Measurements from ENCODE around the gene LCMT2. TPM values are rescaled to one million over a fixed set of nuclear protein-coding genes. Genes with fewer than 3 reads are reported as not detected.
A peak's percentile ranks its signal among the peaks of the same experiment; 100 is the strongest.
"Not testable (repeated sequence)": the region's sequence is repeated elsewhere in the genome, so short reads cannot be mapped to it uniquely, and the experiment has no call there.

Gene LCMT2
- total RNA-seq, 2 experiments from 2014 or later = 8.9 to 9.5 TPM

DNA sequence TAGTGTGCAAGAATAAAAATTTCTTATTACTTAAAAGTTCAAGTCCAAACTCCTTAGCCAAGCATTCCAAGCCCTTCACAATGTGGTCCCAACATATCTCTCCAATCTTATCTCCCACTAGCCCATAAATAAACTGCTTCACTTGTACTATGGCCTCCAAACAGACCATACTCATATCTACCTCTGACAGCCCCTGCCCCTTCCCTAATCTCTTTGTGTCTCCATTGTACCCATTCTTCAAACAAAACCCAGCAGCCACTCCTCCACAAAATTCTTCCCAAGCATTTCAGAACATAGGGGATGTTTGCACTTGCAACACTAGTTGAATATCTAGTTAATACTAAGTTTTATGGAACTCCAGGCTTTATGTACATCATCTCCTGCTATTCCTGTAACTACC, 30.5 kb downstream of the LCMT2 start:
- ChIA-PET POLR2A (no interaction called here), CTCF (interaction anchor here (1.0 to 1.5 kb wide), 2 partner anchors 14 to 75 kb away, joined by 4 read pairs; no protein-coding TSS in a partner anchor)
- H3K9me3 Mint-ChIP-seq = no peaks in the 10 kb centered on the region
- H3K36me3 Mint-ChIP-seq (ENCODE audit: low read depth) = no peaks in the 10 kb centered on the region
- H3K27ac Mint-ChIP-seq = no peak overlapping the region
- peaks cover 28% of the 10 kb centered on the region for H3K27me3 Mint-ChIP-seq
- no peaks in the 10 kb centered on the region for H3K4me1 Mint-ChIP-seq
- no peak overlapping the region for H3K4me3 Mint-ChIP-seq
- no peak for DNase-seq

GRCh38 chr15:43299411-43299810, 31.0 kb downstream of the LCMT2 start:
- POLR2A ChIA-PET = no interaction called here
- H3K27ac Mint-ChIP-seq = no peak overlapping the region
- H3K27me3 Mint-ChIP-seq = peaks cover 30% of the 10 kb centered on the region
- CTCF ChIA-PET = interaction anchor here (1.0 to 1.5 kb wide), 2 partner anchors 14 to 74 kb away, joined by 4 read pairs; no protein-coding TSS in a partner anchor
- no peak overlapping the region for H3K4me3 Mint-ChIP-seq
- H3K4me1 Mint-ChIP-seq = no peaks in the 10 kb centered on the region
- no peaks in the 10 kb centered on the region for H3K36me3 Mint-ChIP-seq (ENCODE audit: low read depth)
- no peak for DNase-seq
- H3K9me3 Mint-ChIP-seq = no peaks in the 10 kb centered on the region

GRCh38 chr15:43294091-43294706, 36.2 kb downstream of the LCMT2 start:
- POLR2A ChIA-PET = no interaction called here
- Mint-ChIP-seq H3K27me3 (peaks cover 46% of the 10 kb centered on the region), H3K27ac (no peak overlapping the region), H3K9me3 (no peaks in the 10 kb centered on the region), H3K4me1 (no peaks in the 10 kb centered on the region), H3K4me3 (no peak overlapping the region), H3K36me3 (ENCODE audit: low read depth) (no peaks in the 10 kb centered on the region)
- no peak for DNase-seq
- CTCF ChIA-PET = interaction anchor here (1.0 kb wide), 1 partner anchor 90 kb away, joined by 3 read pairs; no protein-coding TSS in a partner anchor

GRCh38 chr15:43293432-43293831, 36.9 kb downstream of the LCMT2 start:
- Mint-ChIP-seq H3K4me3 (no peak overlapping the region), H3K27me3 (peaks cover 46% of the 10 kb centered on the region), H3K36me3 (ENCODE audit: low read depth) (no peaks in the 10 kb centered on the region), H3K27ac (no peak overlapping the region), H3K9me3 (no peaks in the 10 kb centered on the region), H3K4me1 (no peaks in the 10 kb centered on the region)
- POLR2A ChIA-PET = interaction anchor here (0.6 kb wide), 1 partner anchor 139 kb away, joined by 3 read pairs; no protein-coding TSS in a partner anchor
- CTCF ChIA-PET = no interaction called here
- no peak for DNase-seq

- no peak overlapping the region for H3K4me3 Mint-ChIP-seq
- POLR2A ChIA-PET = no interaction called here
- peaks cover 51% of the 10 kb centered on the region for H3K27me3 Mint-ChIP-seq
- no peak for DNase-seq
- H3K9me3 Mint-ChIP-seq = no peaks in the 10 kb centered on the region
- H3K4me1 Mint-ChIP-seq = no peaks in the 10 kb centered on the region
- no peak overlapping the region for H3K27ac Mint-ChIP-seq
- CTCF ChIA-PET = interaction anchor here (2.0 kb wide), 1 partner anchor 67 kb away, joined by 6 read pairs; no protein-coding TSS in a partner anchor
- no peaks in the 10 kb centered on the region for H3K36me3 Mint-ChIP-seq (ENCODE audit: low read depth)
Observed at GRCh38 chr15:43292375-43293078, 37.8 kb downstream of the LCMT2 start.

DNA sequence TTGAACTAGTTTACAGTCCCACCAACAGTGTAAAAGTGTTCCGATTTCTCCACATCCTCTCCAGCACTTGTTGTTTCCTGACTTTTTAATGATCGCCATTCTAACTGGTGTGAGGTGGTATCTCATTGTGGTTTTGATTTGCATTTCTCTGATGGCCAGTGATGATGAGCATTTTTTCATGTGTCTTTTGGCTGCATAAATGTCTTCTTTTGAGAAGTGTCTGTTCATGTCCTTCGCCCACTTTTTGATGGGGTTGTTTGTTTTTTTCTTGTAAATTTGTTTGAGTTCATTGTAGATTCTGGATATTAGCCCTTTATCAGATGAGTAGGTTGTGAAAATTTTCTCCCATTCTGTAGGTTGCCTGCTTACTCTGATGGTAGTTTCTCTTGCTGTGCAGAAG, 40.7 kb downstream of the LCMT2 start:
- POLR2A ChIA-PET = not testable (repeated sequence)

DNA sequence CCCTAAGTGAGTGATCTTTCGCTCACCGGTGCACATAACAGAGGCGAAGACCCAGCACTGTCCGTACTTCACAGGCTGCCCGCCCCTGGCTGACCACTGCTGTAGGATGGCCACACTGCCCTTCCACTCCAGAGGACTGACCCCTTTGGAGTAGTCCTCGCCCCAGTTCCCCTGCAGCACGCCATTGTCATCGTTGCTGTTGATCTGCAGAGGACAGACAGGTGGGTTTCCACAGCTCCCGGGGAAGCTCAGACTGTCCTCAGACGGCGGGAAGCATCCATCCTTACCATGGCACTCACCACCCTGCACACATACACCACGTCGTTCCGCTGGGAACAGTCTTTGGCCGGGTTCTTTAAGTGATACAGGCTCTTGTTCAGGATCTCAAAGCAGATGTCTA, 43.1 kb downstream of the LCMT2 start:
- Mint-ChIP-seq H3K9me3 (no peaks in the 10 kb centered on the region), H3K27ac (no peak overlapping the region), H3K27me3 (peaks cover 28% of the 10 kb centered on the region), H3K4me1 (peaks cover 6% of the 10 kb centered on the region), H3K4me3 (no peak overlapping the region), H3K36me3 (ENCODE audit: low read depth) (no peaks in the 10 kb centered on the region)
- CTCF ChIA-PET = interaction anchor here (8.2 kb wide), 1 partner anchor 62 kb away, joined by 162 read pairs; no protein-coding TSS in a partner anchor
- DNase-seq = no peak
- POLR2A ChIA-PET = no interaction called here

More for the DNA sequence above, 40.7 kb downstream of the LCMT2 start:
- CTCF ChIA-PET; H3K27ac Mint-ChIP-seq; DNase-seq; H3K9me3 Mint-ChIP-seq; H3K4me1 Mint-ChIP-seq; H3K36me3 Mint-ChIP-seq (ENCODE audit: low read depth); H3K4me3 Mint-ChIP-seq: not testable (repeated sequence)
- H3K27me3 Mint-ChIP-seq = peaks cover 46% of the 10 kb centered on the region

GRCh38 chr15:43286074-43286473, 44.3 kb downstream of the LCMT2 start:
- Mint-ChIP-seq H3K27ac (no peak overlapping the region), H3K4me1 (peaks cover 6% of the 10 kb centered on the region), H3K9me3 (no peaks in the 10 kb centered on the region), H3K4me3 (no peak overlapping the region), H3K27me3 (peaks cover 19% of the 10 kb centered on the region), H3K36me3 (ENCODE audit: low read depth) (no peaks in the 10 kb centered on the region)
- ChIA-PET CTCF (interaction anchor here (0.6 to 8.2 kb wide), 25 partner anchors 10 to 582 kb away, joined by 3 to 162 read pairs (median 4); partner anchors contain the start of genes EPB42 and TGM7), POLR2A (interaction anchor here (1.3 to 1.8 kb wide), 2 partner anchors 60 to 100 kb away, joined by 4 to 13 read pairs; no protein-coding TSS in a partner anchor)
- no peak for DNase-seq

- peaks cover 6% of the 10 kb centered on the region for H3K4me1 Mint-ChIP-seq
- peak; percentile 64 for DNase-seq
- no peaks in the 10 kb centered on the region for H3K36me3 Mint-ChIP-seq (ENCODE audit: low read depth)
- H3K27me3 Mint-ChIP-seq = peaks cover 15% of the 10 kb centered on the region
- no peak overlapping the region for H3K27ac Mint-ChIP-seq
- H3K4me3 Mint-ChIP-seq = no peak overlapping the region
- H3K9me3 Mint-ChIP-seq = no peaks in the 10 kb centered on the region
- POLR2A ChIA-PET = interaction anchor here (1.3 to 1.8 kb wide), 2 partner anchors 60 to 99 kb away, joined by 4 to 13 read pairs; no protein-coding TSS in a partner anchor
- CTCF ChIA-PET = interaction anchor here (0.5 to 8.2 kb wide), 31 partner anchors 10 to 582 kb away, joined by 3 to 162 read pairs (median 4); partner anchors contain the start of genes EPB42 and TGM7
Observed at GRCh38 chr15:43285609-43286037, 44.8 kb downstream of the LCMT2 start.

DNA sequence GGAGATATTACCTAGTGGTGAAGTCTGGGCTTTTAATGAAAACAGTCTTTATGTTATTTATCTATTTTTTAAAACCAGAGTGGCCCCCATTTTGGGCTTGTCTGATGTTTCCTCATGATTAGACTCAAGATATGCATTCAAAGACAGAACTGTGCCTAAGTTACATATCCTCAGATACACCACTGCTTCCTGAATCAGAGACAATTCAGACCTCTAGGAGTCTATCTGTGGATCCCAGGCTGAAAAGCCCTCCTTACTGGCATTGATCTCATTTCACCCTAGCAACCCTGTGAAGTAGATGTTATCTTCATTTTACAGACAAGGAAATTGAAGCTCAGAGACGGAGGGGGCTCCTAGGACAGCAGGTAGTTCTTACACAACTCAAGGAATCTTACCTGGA, 46.8 kb downstream of the LCMT2 start:
- no peaks in the 10 kb centered on the region for H3K36me3 Mint-ChIP-seq (ENCODE audit: low read depth)
- H3K27me3 Mint-ChIP-seq = peaks cover 12% of the 10 kb centered on the region
- ChIA-PET POLR2A (no interaction called here), CTCF (interaction anchor here (8.2 kb wide), 1 partner anchor 58 kb away, joined by 162 read pairs; no protein-coding TSS in a partner anchor)
- peaks cover 6% of the 10 kb centered on the region for H3K4me1 Mint-ChIP-seq
- DNase-seq = no peak
- no peak overlapping the region for H3K27ac Mint-ChIP-seq
- H3K4me3 Mint-ChIP-seq = no peak overlapping the region
- no peaks in the 10 kb centered on the region for H3K9me3 Mint-ChIP-seq

DNA sequence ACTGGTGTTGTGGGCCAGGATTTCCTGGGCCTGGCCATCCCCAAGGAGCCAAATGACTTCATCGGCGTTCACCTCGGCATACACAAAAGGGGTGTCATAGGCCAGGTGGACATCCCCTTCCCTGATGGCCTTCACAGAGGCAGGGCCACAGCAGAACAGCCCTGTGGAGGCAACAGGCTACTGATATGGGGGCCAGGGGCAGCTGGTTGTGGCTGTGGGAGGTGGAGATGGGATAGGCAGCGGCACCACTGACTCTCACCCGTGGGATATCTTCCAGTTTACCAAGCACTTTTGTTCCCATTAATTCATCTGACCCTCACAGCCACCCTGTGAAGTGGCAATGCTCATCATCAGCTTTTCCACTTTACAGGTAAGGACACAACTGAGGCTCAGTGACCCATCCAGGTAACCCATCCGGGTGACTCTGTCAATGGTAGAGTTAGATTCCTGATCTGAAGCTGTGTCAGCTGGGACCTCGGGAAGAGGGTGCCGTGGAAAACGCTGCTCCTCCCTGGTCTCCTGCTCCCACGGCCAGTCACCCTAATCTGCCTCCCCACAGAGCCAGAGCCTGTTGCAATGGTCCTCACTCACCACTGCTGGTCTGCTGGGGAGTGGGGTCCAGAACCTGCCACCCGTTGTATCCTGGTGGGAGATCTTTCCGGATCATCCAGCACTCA, 48.3 kb downstream of the LCMT2 start:
- no peaks in the 10 kb centered on the region for H3K36me3 Mint-ChIP-seq (ENCODE audit: low read depth)
- H3K27me3 Mint-ChIP-seq = peaks cover 3% of the 10 kb centered on the region
- H3K4me3 Mint-ChIP-seq = no peak overlapping the region
- peaks cover 6% of the 10 kb centered on the region for H3K4me1 Mint-ChIP-seq
- no peak for DNase-seq
- CTCF ChIA-PET = interaction anchor here (8.2 kb wide), 1 partner anchor 56 kb away, joined by 162 read pairs; no protein-coding TSS in a partner anchor
- H3K9me3 Mint-ChIP-seq = no peaks in the 10 kb centered on the region
- POLR2A ChIA-PET = no interaction called here
- no peak overlapping the region for H3K27ac Mint-ChIP-seq

- Mint-ChIP-seq H3K4me3 (no peak overlapping the region), H3K27me3 (peaks cover 3% of the 10 kb centered on the region), H3K4me1 (peaks cover 6% of the 10 kb centered on the region), H3K27ac (no peak overlapping the region), H3K36me3 (ENCODE audit: low read depth) (no peaks in the 10 kb centered on the region), H3K9me3 (no peaks in the 10 kb centered on the region)
- POLR2A ChIA-PET = no interaction called here
- CTCF ChIA-PET = interaction anchor here (1.3 to 8.2 kb wide), 2 partner anchors 55 to 95 kb away, joined by 3 to 162 read pairs; partner anchors contain the start of gene CCNDBP1
- no peak for DNase-seq
Observed at GRCh38 chr15:43280996-43281395, 49.4 kb downstream of the LCMT2 start.

DNA sequence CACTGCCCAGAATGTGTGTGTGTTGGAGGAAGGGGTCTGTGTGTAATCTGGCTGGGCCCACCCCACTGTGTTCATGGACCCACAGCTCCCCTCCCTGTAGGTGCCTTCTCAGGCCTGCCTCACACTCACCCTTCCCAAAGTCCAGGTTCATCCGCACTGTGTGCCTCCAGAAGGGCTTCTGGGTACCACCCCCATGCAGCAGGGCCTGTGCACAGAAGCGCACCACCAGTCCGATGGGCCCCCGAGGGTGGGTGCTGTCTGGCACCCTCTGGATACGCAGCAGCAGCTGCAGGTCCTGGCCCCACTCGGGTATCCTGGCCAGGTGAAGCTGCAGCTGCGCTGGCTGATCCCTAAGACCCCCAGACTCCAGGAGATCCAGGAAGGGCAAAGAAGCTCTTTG, 50.9 kb downstream of the LCMT2 start:
- POLR2A ChIA-PET = no interaction called here
- no peaks in the 10 kb centered on the region for H3K36me3 Mint-ChIP-seq (ENCODE audit: low read depth)
- no peaks in the 10 kb centered on the region for H3K27me3 Mint-ChIP-seq
- H3K9me3 Mint-ChIP-seq = no peaks in the 10 kb centered on the region
- peaks cover 4% of the 10 kb centered on the region for H3K4me1 Mint-ChIP-seq
- H3K27ac Mint-ChIP-seq = no peak overlapping the region
- CTCF ChIA-PET = interaction anchor here (0.9 to 1.0 kb wide), 2 partner anchors 11 to 50 kb away, joined by 3 to 4 read pairs; no protein-coding TSS in a partner anchor
- no peak for DNase-seq
- no peak overlapping the region for H3K4me3 Mint-ChIP-seq
